Measurements from ENCODE around the gene ZNF771.

DNA sequence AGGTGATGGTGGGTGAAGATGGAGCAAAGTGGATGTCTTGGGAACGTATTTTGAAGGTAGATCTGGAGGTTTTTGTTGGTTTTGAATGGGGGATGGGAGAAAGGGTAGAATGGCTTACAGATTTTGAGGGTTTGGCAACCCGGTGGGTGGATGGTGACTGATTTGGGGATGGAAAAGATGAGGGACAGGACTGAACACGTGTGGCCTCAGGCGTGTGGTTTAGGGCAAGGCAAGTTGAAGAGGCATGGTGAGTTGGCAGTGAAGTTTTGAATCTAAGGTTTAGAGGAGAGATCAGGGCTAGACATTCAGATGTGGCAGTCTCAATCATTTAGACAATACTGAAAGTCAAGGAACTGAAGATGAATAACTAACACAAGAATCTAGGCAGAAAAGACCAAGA lies 27.4 kb downstream of the ZNF771 start:
- TF ChIP-seq, protein P1, sequence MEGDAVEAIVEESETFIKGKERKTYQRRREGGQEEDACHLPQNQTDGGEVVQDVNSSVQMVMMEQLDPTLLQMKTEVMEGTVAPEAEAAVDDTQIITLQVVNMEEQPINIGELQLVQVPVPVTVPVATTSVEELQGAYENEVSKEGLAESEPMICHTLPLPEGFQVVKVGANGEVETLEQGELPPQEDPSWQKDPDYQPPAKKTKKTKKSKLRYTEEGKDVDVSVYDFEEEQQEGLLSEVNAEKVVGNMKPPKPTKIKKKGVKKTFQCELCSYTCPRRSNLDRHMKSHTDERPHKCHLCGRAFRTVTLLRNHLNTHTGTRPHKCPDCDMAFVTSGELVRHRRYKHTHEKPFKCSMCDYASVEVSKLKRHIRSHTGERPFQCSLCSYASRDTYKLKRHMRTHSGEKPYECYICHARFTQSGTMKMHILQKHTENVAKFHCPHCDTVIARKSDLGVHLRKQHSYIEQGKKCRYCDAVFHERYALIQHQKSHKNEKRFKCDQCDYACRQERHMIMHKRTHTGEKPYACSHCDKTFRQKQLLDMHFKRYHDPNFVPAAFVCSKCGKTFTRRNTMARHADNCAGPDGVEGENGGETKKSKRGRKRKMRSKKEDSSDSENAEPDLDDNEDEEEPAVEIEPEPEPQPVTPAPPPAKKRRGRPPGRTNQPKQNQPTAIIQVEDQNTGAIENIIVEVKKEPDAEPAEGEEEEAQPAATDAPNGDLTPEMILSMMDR (IDR thresholded peaks at IDR 0.05; ENCODE audit: insufficient read depth, low read length, poor library complexity, severe bottlenecking): no peak
- no peak for TF ChIP-seq EZH2phosphoT487 (conservative IDR thresholded peaks at IDR 0.05; ENCODE audit: low read length)

All from SU-DHL-6 (cell line).